HepG2 (cell line): ENCODE results near the gene GRM2. TPM values are rescaled to one million over a fixed set of nuclear protein-coding genes. Genes with fewer than 3 reads are reported as not detected.
A peak's percentile ranks its signal among the peaks of the same experiment; 100 is the strongest.

Source experiments
- ARID5B ChIP-seq: IDR thresholded peaks from 2 replicates; pipeline ENCODE4 v1.4.0; 2020; ENCODE audit warnings: mild to moderate bottlenecking, missing genetic modification reagents
- ELF3 ChIP-seq: IDR thresholded peaks from 2 replicates; pipeline ENCODE4 v1.6.1; 2016; ENCODE audit warnings: missing genetic modification reagents, missing compliant biosample characterization
- HIC2 ChIP-seq: sonication (generic); formaldehyde crosslinking; IDR thresholded peaks from 2 replicates; pipeline ENCODE4 v1.9.0; 2022; ENCODE audit warnings: low read depth, missing genetic modification reagents
- HMGXB3 ChIP-seq: sonication (generic); formaldehyde crosslinking; IDR thresholded peaks from 2 replicates; pipeline ENCODE4 v1.4.0; 2020; ENCODE audit warnings: missing genetic modification reagents, borderline replicate concordance
- KDM1A ChIP-seq: IDR thresholded peaks from 2 replicates; pipeline ENCODE4 v1.6.1; 2016; ENCODE audit warnings: missing compliant biosample characterization
- KLF12 ChIP-seq: sonication (generic); formaldehyde crosslinking; IDR thresholded peaks from 2 replicates; pipeline ENCODE4 v1.4.0; 2020; ENCODE audit warnings: missing genetic modification reagents, borderline replicate concordance
- PRDM10 ChIP-seq: sonication (generic); formaldehyde crosslinking; IDR thresholded peaks from 2 replicates; pipeline ENCODE4 v1.4.0; 2020; ENCODE audit warnings: low read depth, missing genetic modification reagents
- SMAD1 ChIP-seq: sonication (generic); formaldehyde crosslinking; IDR thresholded peaks from 2 replicates; pipeline ENCODE4 v1.4.0; 2020; ENCODE audit warnings: missing genetic modification reagents, low read depth, mild to moderate bottlenecking, borderline replicate concordance
- TEAD3 ChIP-seq: optimal IDR thresholded peaks from 2 replicates; pipeline ENCODE3; 2016; ENCODE audit warnings: borderline replicate concordance
- ZNF460 ChIP-seq: sonication (generic); formaldehyde crosslinking; IDR thresholded peaks from 2 replicates; pipeline ENCODE4 v1.5.1; 2020; ENCODE audit warnings: missing genetic modification reagents, mild to moderate bottlenecking, borderline replicate concordance
- ZNF513 ChIP-seq: sonication (generic); formaldehyde crosslinking; conservative IDR thresholded peaks from 2 replicates; pipeline ENCODE4 v1.5.0; 2020; ENCODE audit warnings: missing genetic modification reagents
- ZNF709 ChIP-seq: sonication (generic); formaldehyde crosslinking; IDR thresholded peaks from 2 replicates; pipeline ENCODE4 v1.5.0; 2020; ENCODE audit warnings: mild to moderate bottlenecking, missing genetic modification reagents
- polyA plus RNA-seq, 8 experiments: library from polyadenylated mRNA; depleted of rRNA in 3 of 8; stranded (reverse) in 7 of 8; unstranded in 1 of 8; fragments of >200 nt; fragmentation: Illumina TruSeq in 4 of 8; extraction: Trizol in 4 of 8; gene quantifications; 2 replicates each; pipeline versions ENCODE4 v1.2.1 to v1.2.3, GENCODE V29; 2011 to 2016; ENCODE audit warnings: low read depth in 4 of 8, missing spikeins in 1 of 8, mixed read lengths in 1 of 8; ENCODE audit not compliant: insufficient read depth in 1 of 8
- total RNA-seq, 5 experiments: library from RNA; depleted of rRNA; stranded (reverse); fragments of >200 nt; fragmentation: Illumina TruSeq; extraction: Trizol; gene quantifications; 2 replicates each; pipeline ENCODE4 v1.2.3, GENCODE V29; 2016; ENCODE audit warnings: low read depth in 1 of 5

Gene GRM2
- total and polyA plus RNA-seq, 2 of the 13 experiments (the other 11 are each of a cell fraction or from before 2014, with no cell fraction given) = 0.04 to 0.07 TPM

- TF ChIP-seq HIC2 (CRISPR knock-in tag) (no peak), ARID5B (no peak), HMGXB3 (CRISPR knock-in tag) (no peak), KDM1A (CRISPR knock-in tag) (no peak), ELF3 (CRISPR knock-in tag) (no peak), ZNF460 (CRISPR knock-in tag) (no peak), ZNF709 (CRISPR knock-in tag) (no peak), TEAD3 (CRISPR knock-in tag) (peak; percentile 76), KLF12 (CRISPR knock-in tag) (peak; percentile 41; the same call in 1 of the 2 replicates), PRDM10 (CRISPR knock-in tag) (no peak), SMAD1 (CRISPR knock-in tag) (no peak), ZNF513 (no peak)
Observed at GRCh38 chr3:51669241-51670052, 37.4 kb upstream of the GRM2 start (continued).
